Common myeloid progenitor, CD34-positive (primary cell): ENCODE measurements around the gene NEURL1B.

Experiments used
- CTCF ChIA-PET: fragments of 350-600 bp; sonication (Branson Sonifier 250); formaldehyde crosslinking; loops from one replicate; lab custom pipeline; 2021; ENCODE audit warnings: antibody characterized with exemption; lab: Charles Lee
- POLR2A ChIA-PET: fragments of 350-600 bp; sonication (Branson Sonifier 250); formaldehyde crosslinking; loops from one replicate; lab custom pipeline; 2021; ENCODE audit warnings: antibody characterized with exemption; lab: Charles Lee
- DNase-seq, 3 donors: peaks; one replicate each; pipeline versions ENCODE4 v3.0.0 to v3.0.0-alpha.2; 2013
- H3K27ac ChIP-seq, 2 experiments: 1 replicate in 1 of 2; 2 replicates in 1 of 2; pipeline ENCODE4 v1.7.0; 2013; ENCODE audit warnings: inconsistent platforms in 2 of 2, low read length in 2 of 2, mild to moderate bottlenecking in 2 of 2, low read depth in 1 of 2, moderate library complexity in 1 of 2; ENCODE audit not compliant: severe bottlenecking in 2 of 2, insufficient read depth in 1 of 2, poor library complexity in 1 of 2
- H3K27me3 ChIP-seq, 5 experiments: replicated peaks in 2 of 5; 1 replicate in 3 of 5; 2 replicates in 2 of 5; pipeline versions ENCODE4 v1.6.1 to v1.7.0; 2013; ENCODE audit warnings: low read length in 4 of 5, mild to moderate bottlenecking in 2 of 5, moderate library complexity in 2 of 5, inconsistent platforms in 1 of 5; ENCODE audit not compliant: insufficient read depth in 5 of 5, control insufficient read depth in 4 of 5
- H3K36me3 ChIP-seq, 4 experiments: 1 replicate in 2 of 4; 2 replicates in 2 of 4; pipeline versions ENCODE4 v1.6.1 to v1.7.0; 2013; ENCODE audit warnings: low read length in 3 of 4, control low read depth in 1 of 4, mild to moderate bottlenecking in 1 of 4; ENCODE audit not compliant: control insufficient read depth in 4 of 4, insufficient read depth in 4 of 4
- H3K4me1 ChIP-seq, 4 experiments: 1 replicate in 3 of 4; 2 replicates in 1 of 4; pipeline versions ENCODE4 v1.6.1 to v1.7.1; 2013; ENCODE audit warnings: low read length in 3 of 4, mild to moderate bottlenecking in 3 of 4, control low read depth in 1 of 4, inconsistent platforms in 1 of 4, moderate library complexity in 1 of 4; ENCODE audit not compliant: control insufficient read depth in 4 of 4, insufficient read depth in 4 of 4; ENCODE audit errors: control extremely low read depth in 1 of 4
- H3K4me3 ChIP-seq, 7 experiments: 1 replicate in 4 of 7; 2 replicates in 3 of 7; pipeline versions ENCODE4 v1.5.1 to v1.7.0; 2013; ENCODE audit warnings: mild to moderate bottlenecking in 7 of 7, low read length in 6 of 7, moderate library complexity in 6 of 7, inconsistent platforms in 2 of 7, low read depth in 2 of 7, control low read depth in 1 of 7; ENCODE audit not compliant: insufficient read depth in 4 of 7, control insufficient read depth in 1 of 7; ENCODE audit errors: extremely low read depth in 1 of 7
- H3K9me3 ChIP-seq, 5 experiments: 1 replicate in 4 of 5; 2 replicates in 1 of 5; pipeline versions ENCODE4 v1.6.1 to v1.7.1; 2013; ENCODE audit warnings: low read length in 4 of 5, mild to moderate bottlenecking in 2 of 5, inconsistent platforms in 1 of 5, low read depth in 1 of 5, moderate library complexity in 1 of 5; ENCODE audit not compliant: control insufficient read depth in 4 of 5, insufficient read depth in 2 of 5; ENCODE audit errors: control extremely low read depth in 1 of 5
- WGBS: methylation state at CpG from one replicate; pipeline ENCODE4 v1.1.5; 2013; ENCODE audit not compliant: insufficient coverage; 5-methylcytosine and 5-hydroxymethylcytosine counted together

Gene NEURL1B

GRCh38 chr5:172638209-172638768 is 2.8 kb upstream of the NEURL1B start:
- Histone ChIP-seq H3K9me3 (no peaks in the 10 kb centered on the region), H3K36me3 (no peaks in the 10 kb centered on the region), H3K4me1 (peaks cover 0 to 45% (median 27%) of the 10 kb centered on the region in 4 experiments), H3K4me3 (no peak overlapping the region), H3K27ac (no peak overlapping the region), H3K27me3 (peaks cover 0 to 6% (median 0%) of the 10 kb centered on the region in 5 experiments)
- POLR2A ChIA-PET: no interaction called here
- CTCF ChIA-PET: interaction anchor here (1.5 kb wide), 1 partner anchor 21 kb away, joined by 4 read pairs; no protein-coding TSS in a partner anchor
- WGBS: 100% methylated on average over 2 of the region's 3 CpGs
- DNase-seq: no peak

GRCh38 chr5:172640139-172640538 is 924 bp upstream of the NEURL1B start:
- Histone ChIP-seq H3K4me3 (peak overlapping the region in 2 of 7 experiments; percentile 68 to 86), H3K27ac (no peak overlapping the region), H3K36me3 (peaks cover 0 to 2% (median under 1%) of the 10 kb centered on the region in 4 experiments), H3K27me3 (peaks cover 0 to 6% (median 0%) of the 10 kb centered on the region in 5 experiments), H3K9me3 (no peaks in the 10 kb centered on the region), H3K4me1 (peaks cover 0 to 63% (median 38%) of the 10 kb centered on the region in 4 experiments)
- POLR2A ChIA-PET: no interaction called here
- no peak for DNase-seq
- CTCF ChIA-PET: interaction anchor here (0.8 to 4.6 kb wide), 4 partner anchors 47 to 170 kb away, joined by 3 to 27 read pairs (median 3); no protein-coding TSS in a partner anchor
- WGBS: 83% methylated on average over 5 of the region's 5 CpGs

GRCh38 chr5:172641359-172642050 is 442 bp downstream of the NEURL1B start:
- CTCF ChIA-PET: interaction anchor here (1.0 to 4.6 kb wide), 14 partner anchors 9 to 167 kb away, joined by 3 to 44 read pairs (median 6); no protein-coding TSS in a partner anchor
- peak overlapping the region; percentile 64 to 88 (median 68) for H3K4me3 ChIP-seq
- POLR2A ChIA-PET: interaction anchor here (0.6 to 1.7 kb wide), 2 partner anchors 10 to 18 kb away, joined by 3 to 5 read pairs; no protein-coding TSS in a partner anchor

GRCh38 chr5:172642051-172642409 is 967 bp downstream of the NEURL1B start:
- peaks cover 0 to 8% (median 5%) of the 10 kb centered on the region in 4 experiments for H3K36me3 ChIP-seq
- DNase-seq: peak in 1 of 3 donors; percentile 25
- 11% methylated on average over 10 of the region's 14 CpGs for WGBS
- peak overlapping the region in 1 of 2 experiments; percentile 47 for H3K27ac ChIP-seq
- CTCF ChIA-PET: interaction anchor here (0.9 to 4.6 kb wide), 14 partner anchors 10 to 167 kb away, joined by 3 to 44 read pairs (median 6); no protein-coding TSS in a partner anchor
- peaks cover 0 to 77% (median 47%) of the 10 kb centered on the region in 4 experiments for H3K4me1 ChIP-seq
- peaks cover 0 to 6% (median 0%) of the 10 kb centered on the region in 5 experiments for H3K27me3 ChIP-seq
- H3K4me3 ChIP-seq: peak overlapping the region; percentile 64 to 88 (median 68)
- no peaks in the 10 kb centered on the region for H3K9me3 ChIP-seq
- POLR2A ChIA-PET: interaction anchor here (1.7 kb wide), 1 partner anchor 18 kb away, joined by 5 read pairs; no protein-coding TSS in a partner anchor

More at GRCh38 chr5:172641359-172642050, 442 bp downstream of the NEURL1B start:
- peak; percentile 51 to 70 (median 52) for DNase-seq
- Histone ChIP-seq H3K4me1 (peaks cover 0 to 77% (median 44%) of the 10 kb centered on the region in 4 experiments), H3K9me3 (no peaks in the 10 kb centered on the region), H3K27me3 (peaks cover 0 to 6% (median 0%) of the 10 kb centered on the region in 5 experiments), H3K27ac (no peak overlapping the region), H3K36me3 (peaks cover 0 to 8% (median 5%) of the 10 kb centered on the region in 4 experiments)
- 0% methylated on average over 68 of the region's 73 CpGs for WGBS

GRCh38 chr5:172642486-172642885 is 1.4 kb downstream of the NEURL1B start:
- peaks cover 0 to 6% (median 0%) of the 10 kb centered on the region in 5 experiments for H3K27me3 ChIP-seq
- H3K27ac ChIP-seq: peak overlapping the region; percentile 10 to 47
- ChIA-PET POLR2A (interaction anchor here (1.7 kb wide), 2 partner anchors 17 to 46 kb away, joined by 4 to 5 read pairs; no protein-coding TSS in a partner anchor), CTCF (interaction anchor here (0.9 to 4.6 kb wide), 14 partner anchors 10 to 168 kb away, joined by 3 to 44 read pairs (median 6); no protein-coding TSS in a partner anchor)
- H3K36me3 ChIP-seq: peaks cover 0 to 8% (median 5%) of the 10 kb centered on the region in 4 experiments
- H3K4me3 ChIP-seq: peak overlapping the region in 5 of 7 experiments; percentile 64 to 88 (median 86)
- H3K4me1 ChIP-seq: peaks cover 0 to 76% (median 48%) of the 10 kb centered on the region in 4 experiments
- no peaks in the 10 kb centered on the region for H3K9me3 ChIP-seq
- DNase-seq: no peak
- WGBS: 57% methylated on average over 3 of the region's 4 CpGs

DNA sequence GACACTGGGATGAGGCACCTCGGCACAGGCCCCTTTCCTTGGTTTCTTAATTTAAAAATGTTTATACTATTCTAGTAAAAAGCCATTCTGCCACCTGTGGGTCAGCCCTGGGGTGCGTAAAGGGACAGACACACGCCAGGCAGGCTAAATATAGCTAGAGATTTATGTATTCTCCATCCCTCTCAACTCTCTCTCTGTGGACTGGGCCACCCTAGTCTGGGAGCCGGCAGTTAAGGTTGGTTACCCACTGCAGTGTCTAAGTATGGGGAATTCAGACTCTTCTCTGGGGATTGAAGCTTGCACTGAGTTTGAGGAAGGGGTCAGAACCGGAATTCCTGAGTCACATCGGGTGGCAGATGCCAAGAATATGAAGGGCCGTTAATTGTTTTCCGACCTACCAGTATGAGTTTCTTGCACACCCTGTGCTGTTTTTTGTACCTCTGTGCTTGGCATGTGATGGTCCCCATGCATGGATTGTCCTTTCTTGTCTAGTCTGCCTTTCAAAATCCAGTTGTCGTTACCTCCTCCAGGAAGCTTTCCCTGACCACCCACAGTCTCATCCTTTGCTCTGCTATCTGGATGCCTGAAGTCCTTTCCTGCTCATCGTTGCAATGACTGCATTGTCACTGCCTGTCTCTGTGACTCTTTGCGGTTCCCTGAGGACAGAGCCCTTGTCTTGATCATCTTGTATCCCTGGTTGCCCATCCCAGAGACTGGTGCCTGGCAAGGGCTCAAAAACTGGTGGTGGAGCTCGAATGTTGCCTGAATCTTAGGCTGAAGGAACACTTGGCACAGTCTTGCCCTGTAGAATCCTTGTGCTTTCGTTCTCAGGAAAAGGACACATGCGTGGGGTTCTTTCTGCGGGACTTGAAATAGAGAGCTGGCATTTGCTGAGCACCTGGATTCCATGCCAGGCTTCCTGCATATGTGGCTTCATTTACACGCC is 2.1 kb downstream of the NEURL1B start:
- peak overlapping the region in 4 of 7 experiments; percentile 64 to 88 (median 86) for H3K4me3 ChIP-seq
- H3K4me1 ChIP-seq: peaks cover 0 to 76% (median 44%) of the 10 kb centered on the region in 4 experiments
- 17% methylated on average over 15 of the region's 16 CpGs for WGBS
- DNase-seq: peak; percentile 32 to 67 (median 54)
- H3K27me3 ChIP-seq: peaks cover 0 to 6% (median 0%) of the 10 kb centered on the region in 5 experiments
- no peaks in the 10 kb centered on the region for H3K9me3 ChIP-seq
- CTCF ChIA-PET: interaction anchor here (0.8 to 4.6 kb wide), 18 partner anchors 10 to 164 kb away, joined by 3 to 44 read pairs (median 6); no protein-coding TSS in a partner anchor
- POLR2A ChIA-PET: interaction anchor here (1.7 kb wide), 1 partner anchor 45 kb away, joined by 4 read pairs; no protein-coding TSS in a partner anchor
- H3K27ac ChIP-seq: peak overlapping the region in 1 of 2 experiments; percentile 10
- H3K36me3 ChIP-seq: peaks cover 0 to 10% (median 5%) of the 10 kb centered on the region in 4 experiments
